ENCODE results near the gene NPBWR2. TPM values are rescaled to one million over a fixed set of nuclear protein-coding genes. Genes with fewer than 3 reads are reported as not detected.
"Not testable (repeated sequence)": the region's sequence is repeated elsewhere in the genome, so short reads cannot be mapped to it uniquely, and the experiment has no call there.

NPBWR2 gene
- total RNA-seq, 1 experiment from 2014 or later = not detected

- H3K9me2 ChIP-seq (ENCODE audit: insufficient read depth); H3K4me1 ChIP-seq (ENCODE audit: control insufficient read depth in 1 of 2, insufficient read depth in 2 of 2, low read length in 2 of 2); H4K20me1 ChIP-seq (ENCODE audit: insufficient read depth); BruUV-seq (replicated peaks); ATAC-seq; H2AFZ ChIP-seq (ENCODE audit: low read depth, low read length, poor library complexity, severe bottlenecking); H3K27ac ChIP-seq (ENCODE audit: low read depth, low read length); DNase-seq (ENCODE audit: low read depth, low spot score); H3K9me3 ChIP-seq (ENCODE audit: control insufficient read depth in 1 of 2, insufficient read depth in 1 of 2, low read depth in 1 of 2, low read length in 2 of 2); H3K9ac ChIP-seq (ENCODE audit: low read length); H3K27me3 ChIP-seq (ENCODE audit: insufficient read depth, low read length); intact Hi-C loops (cut with micrococcal nuclease); RAD21 ChIA-PET (ENCODE audit: low non-redundant PET in 1 of 2, low total read pairs in 2 of 2, uncharacterized antibody in 2 of 2, unreplicated experiment in 2 of 2); H3K36me3 ChIP-seq (ENCODE audit: control insufficient read depth in 1 of 2, insufficient read depth in 2 of 2, low read length in 2 of 2); H3K79me2 ChIP-seq (ENCODE audit: insufficient read depth, low read length); H3K4me2 ChIP-seq (ENCODE audit: low read length); H3K4me3 ChIP-seq (replicated peaks in 1 of 2; ENCODE audit: low read depth in 1 of 2, low read length in 2 of 2): not testable (repeated sequence)
- ChIA-PET POLR2A (interaction anchor here (0.7 kb wide), 1 partner anchor 36 kb away, joined by 4 read pairs; no protein-coding TSS in a partner anchor), CTCF (interaction anchor here (1.1 to 1.7 kb wide), 2 partner anchors 21 to 585 kb away, joined by 3 to 6 read pairs; partner anchors contain the start of gene PTK6)
Measured at GRCh38 chr20:64122927-64123326, 15.6 kb upstream of the NPBWR2 start.

GRCh38 chr20:64121586-64121985, 14.2 kb upstream of the NPBWR2 start:
- Histone ChIP-seq H3K9me2 (ENCODE audit: insufficient read depth) (no peaks in the 10 kb centered on the region), H3K27me3 (ENCODE audit: insufficient read depth, low read length) (no peaks in the 10 kb centered on the region), H3K9me3 (ENCODE audit: control insufficient read depth in 1 of 2, insufficient read depth in 1 of 2, low read depth in 1 of 2, low read length in 2 of 2) (no peaks in the 10 kb centered on the region), H3K4me1 (ENCODE audit: control insufficient read depth in 1 of 2, insufficient read depth in 2 of 2, low read length in 2 of 2) (peaks cover 0 to 8% of the 10 kb centered on the region in 2 experiments; a peak in 2 of 4 replicates), H2AFZ (ENCODE audit: low read depth, low read length, poor library complexity, severe bottlenecking) (no peak overlapping the region), H3K36me3 (ENCODE audit: control insufficient read depth in 1 of 2, insufficient read depth in 2 of 2, low read length in 2 of 2) (no peaks in the 10 kb centered on the region), H3K4me2 (ENCODE audit: low read length) (no peak overlapping the region), H3K9ac (ENCODE audit: low read length) (no peak overlapping the region), H3K4me3 (replicated peaks in 1 of 2; ENCODE audit: low read depth in 1 of 2, low read length in 2 of 2) (no peak overlapping the region), H3K27ac (ENCODE audit: low read depth, low read length) (no peak overlapping the region), H4K20me1 (ENCODE audit: insufficient read depth) (no peaks in the 10 kb centered on the region), H3K79me2 (ENCODE audit: insufficient read depth, low read length) (no peaks in the 10 kb centered on the region)
- POLR2A ChIA-PET = interaction anchor here (0.7 kb wide), 1 partner anchor 491 kb away, joined by 3 read pairs; no protein-coding TSS in a partner anchor
- RAD21 ChIA-PET (ENCODE audit: low non-redundant PET in 1 of 2, low total read pairs in 2 of 2, uncharacterized antibody in 2 of 2, unreplicated experiment in 2 of 2) = interaction anchor here in 1 of 2 experiments (1.0 kb wide), 1 partner anchor 38 kb away, joined by 3 read pairs; no protein-coding TSS in a partner anchor
- TF ChIP-seq MAX (IDR thresholded peaks at IDR 0.05) = no peak
- no peak for TF ChIP-seq SP1 (IDR thresholded peaks at IDR 0.05; ENCODE audit: low read depth)
- no peak for TF ChIP-seq JUND (IDR thresholded peaks at IDR 0.05)
- no peak for TF ChIP-seq CEBPB (IDR thresholded peaks at IDR 0.05; ENCODE audit: low read depth)
- no peak for TF ChIP-seq ZBTB33 (IDR thresholded peaks at IDR 0.05; ENCODE audit: extremely low read depth, insufficient replicate concordance, low read length)
- no peak for TF ChIP-seq POLR2AphosphoS5 (IDR thresholded peaks at IDR 0.05; ENCODE audit: low read depth, low read length)
- no peak for TF ChIP-seq FOSL1 (IDR thresholded peaks at IDR 0.05; ENCODE audit: low read depth)
- no peak for TF ChIP-seq EZH2phosphoT487 (IDR thresholded peaks at IDR 0.05; ENCODE audit: borderline replicate concordance)
- TF ChIP-seq EGR1 (IDR thresholded peaks at IDR 0.05; ENCODE audit: low read depth) = no peak
- no peak for TF ChIP-seq EZH2 (IDR thresholded peaks at IDR 0.05)
- CTCF ChIA-PET = interaction anchor here (1.3 to 1.7 kb wide), 2 partner anchors 19 to 38 kb away, joined by 5 to 6 read pairs; no protein-coding TSS in a partner anchor
- no TSS peak for BruUV-seq (replicated peaks)
- DNase-seq (ENCODE audit: low read depth, low spot score) (no peak), ATAC-seq (no peak)
- intact Hi-C loops (cut with micrococcal nuclease) = loop anchor here (2.0 kb wide), 1 partner anchor 141 kb away; the partner anchor contains the start of gene PRPF6
